ENCODE measurements around the gene KIF23. TPM values are rescaled to one million over a fixed set of nuclear protein-coding genes. Genes with fewer than 3 reads are reported as not detected.
A peak's percentile ranks its signal among the peaks of the same experiment; 100 is the strongest.

Gene KIF23
- total RNA-seq, 1 donor from 2014 or later: 26.5 TPM

- Mint-ChIP-seq H3K27ac (no peak overlapping the region), H3K9me3 (ENCODE audit: low read depth) (peaks cover 9% of the 10 kb centered on the region), H3K4me3 (ENCODE audit: low read depth) (no peak overlapping the region), H3K36me3 (ENCODE audit: insufficient read depth) (peaks cover 2% of the 10 kb centered on the region), H3K27me3 (peaks cover 53% of the 10 kb centered on the region), H3K4me1 (ENCODE audit: low read depth) (no peaks in the 10 kb centered on the region)
- DNase-seq (ENCODE audit: low spot score, unreplicated experiment): no peak
- no peak for TF ChIP-seq CTCF (IDR thresholded peaks at IDR 0.05; ENCODE audit: unreplicated experiment)
Observed at GRCh38 chr15:69476704-69477473, 62.7 kb downstream of the KIF23 start.

- peak; percentile 96 for TF ChIP-seq CTCF (IDR thresholded peaks at IDR 0.05; ENCODE audit: unreplicated experiment)
- H3K36me3 Mint-ChIP-seq (ENCODE audit: insufficient read depth): peaks cover 2% of the 10 kb centered on the region
- no peak overlapping the region for H3K27ac Mint-ChIP-seq
- DNase-seq (ENCODE audit: low spot score, unreplicated experiment): peak; percentile 64
- H3K9me3 Mint-ChIP-seq (ENCODE audit: low read depth): peaks cover 9% of the 10 kb centered on the region
- H3K27me3 Mint-ChIP-seq: peaks cover 54% of the 10 kb centered on the region
- H3K4me1 Mint-ChIP-seq (ENCODE audit: low read depth): no peaks in the 10 kb centered on the region
- no peak overlapping the region for H3K4me3 Mint-ChIP-seq (ENCODE audit: low read depth)
Observed at GRCh38 chr15:69478259-69478781, 64.2 kb downstream of the KIF23 start.

- Mint-ChIP-seq H3K4me3 (ENCODE audit: low read depth) (no peak overlapping the region), H3K27me3 (peaks cover 59% of the 10 kb centered on the region), H3K36me3 (ENCODE audit: insufficient read depth) (peaks cover 2% of the 10 kb centered on the region), H3K4me1 (ENCODE audit: low read depth) (no peaks in the 10 kb centered on the region), H3K9me3 (ENCODE audit: low read depth) (peaks cover 9% of the 10 kb centered on the region), H3K27ac (no peak overlapping the region)
- no peak for TF ChIP-seq CTCF (IDR thresholded peaks at IDR 0.05; ENCODE audit: unreplicated experiment)
- no peak for DNase-seq (ENCODE audit: low spot score, unreplicated experiment)
Observed at GRCh38 chr15:69479081-69479480, 64.9 kb downstream of the KIF23 start.

- TF ChIP-seq CTCF (IDR thresholded peaks at IDR 0.05; ENCODE audit: unreplicated experiment): no peak
- H3K9me3 Mint-ChIP-seq (ENCODE audit: low read depth): peaks cover 9% of the 10 kb centered on the region
- H3K36me3 Mint-ChIP-seq (ENCODE audit: insufficient read depth): peaks cover 2% of the 10 kb centered on the region
- no peak for DNase-seq (ENCODE audit: low spot score, unreplicated experiment)
- no peak overlapping the region for H3K27ac Mint-ChIP-seq
- H3K4me1 Mint-ChIP-seq (ENCODE audit: low read depth): no peaks in the 10 kb centered on the region
- no peak overlapping the region for H3K4me3 Mint-ChIP-seq (ENCODE audit: low read depth)
- peaks cover 59% of the 10 kb centered on the region for H3K27me3 Mint-ChIP-seq
Observed at GRCh38 chr15:69479971-69480370, 65.8 kb downstream of the KIF23 start.

- TF ChIP-seq CTCF (IDR thresholded peaks at IDR 0.05; ENCODE audit: unreplicated experiment): no peak
- no peak overlapping the region for H3K27ac Mint-ChIP-seq
- no peaks in the 10 kb centered on the region for H3K4me1 Mint-ChIP-seq (ENCODE audit: low read depth)
- peaks cover 12% of the 10 kb centered on the region for H3K9me3 Mint-ChIP-seq (ENCODE audit: low read depth)
- H3K27me3 Mint-ChIP-seq: peaks cover 58% of the 10 kb centered on the region
- H3K36me3 Mint-ChIP-seq (ENCODE audit: insufficient read depth): peaks cover 3% of the 10 kb centered on the region
- H3K4me3 Mint-ChIP-seq (ENCODE audit: low read depth): no peak overlapping the region
- no peak for DNase-seq (ENCODE audit: low spot score, unreplicated experiment)
Observed at GRCh38 chr15:69480932-69481331, 66.8 kb downstream of the KIF23 start.

Data from progenitor cell of endocrine pancreas (in vitro differentiated cells).